Fibroblast of pulmonary artery (primary cell): Measurements from ENCODE around the gene PAX7.

ENCODE experiments used
- DNase-seq: peaks from one replicate; pipeline ENCODE4 v3.0.0-alpha.2; 2010; ENCODE audit warnings: low read depth
- H3K4me3 ChIP-seq: replicated peaks from 2 replicates; pipeline ENCODE4 v1.5.1; 2011; ENCODE audit warnings: low read depth, mild to moderate bottlenecking, control low read depth, low read length, moderate library complexity
- CTCF ChIP-seq: IDR thresholded peaks from 2 replicates; pipeline ENCODE4 v1.5.1; 2011; ENCODE audit warnings: mild to moderate bottlenecking, control low read depth, low read length, inconsistent platforms; ENCODE audit errors: missing control alignments

Gene PAX7

DNA sequence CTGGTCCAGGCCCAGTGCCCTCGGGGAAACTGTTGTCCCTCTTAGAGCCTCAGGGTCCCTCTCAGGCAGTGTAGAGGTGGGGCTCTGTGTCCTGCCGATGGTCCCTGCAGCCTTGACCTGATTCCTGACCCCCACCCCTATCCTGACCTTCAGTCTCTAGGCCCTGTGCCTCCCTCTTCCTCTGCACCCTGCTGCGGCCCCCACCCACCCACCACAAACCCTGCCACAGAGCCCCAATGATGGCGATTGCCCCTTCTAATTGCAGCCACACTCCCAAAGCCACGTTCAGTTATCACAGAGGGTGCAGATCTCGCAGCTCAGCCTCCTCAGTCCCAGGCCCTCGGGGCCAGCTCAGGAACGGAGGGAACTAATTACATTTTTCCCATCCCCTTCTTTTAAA, 99.7 kb downstream of the PAX7 start:
- no peak for DNase-seq
- no peak for TF ChIP-seq CTCF
- no peak overlapping the region for H3K4me3 ChIP-seq

DNA sequence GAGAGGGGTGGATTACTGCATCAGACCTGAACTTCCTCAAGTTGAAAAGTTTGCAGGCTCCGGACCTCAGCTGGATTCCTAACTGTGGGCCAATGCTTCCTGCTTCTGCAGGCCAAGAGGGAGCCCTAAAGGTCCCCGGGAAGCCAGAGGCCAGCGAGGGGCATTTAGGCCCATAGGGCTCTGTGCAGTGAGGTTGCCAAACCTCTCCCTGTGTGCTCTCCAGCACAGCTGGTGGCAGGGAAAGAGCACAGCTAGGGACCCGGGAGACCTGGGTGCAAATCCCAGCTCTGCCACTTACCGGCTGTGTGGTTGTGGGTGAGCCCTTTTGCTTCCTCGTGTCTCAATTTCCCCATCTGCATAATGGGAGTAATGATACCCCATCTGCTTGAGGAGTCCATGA, 100.5 kb downstream of the PAX7 start:
- no peak for TF ChIP-seq CTCF
- H3K4me3 ChIP-seq = no peak overlapping the region
- DNase-seq = no peak

- H3K4me3 ChIP-seq = no peak overlapping the region
- no peak for DNase-seq
- no peak for TF ChIP-seq CTCF
Observed at GRCh38 chr1:18731591-18732235, 101.1 kb downstream of the PAX7 start.

DNA sequence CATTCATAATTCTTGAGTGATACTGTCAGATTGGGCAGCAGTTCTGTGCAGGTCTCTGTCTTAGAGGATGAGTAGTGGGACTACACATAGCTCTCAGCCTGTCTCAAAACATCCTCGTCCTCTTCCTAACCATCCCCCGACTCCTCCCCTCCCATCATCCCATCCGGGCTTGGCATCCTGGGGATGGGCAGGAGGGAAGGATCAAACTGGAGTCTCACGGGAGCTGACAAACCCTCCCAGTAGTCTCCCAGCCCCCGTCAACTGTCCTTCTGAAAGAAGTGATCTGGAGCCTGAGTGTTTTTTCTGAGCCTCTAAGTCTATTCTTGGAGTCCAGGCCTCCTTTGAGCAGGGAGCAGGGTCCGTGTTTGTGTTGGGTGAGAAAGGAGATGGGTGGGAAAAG, 102.0 kb downstream of the PAX7 start:
- DNase-seq = no peak
- TF ChIP-seq CTCF = no peak
- H3K4me3 ChIP-seq = no peak overlapping the region

- no peak overlapping the region for H3K4me3 ChIP-seq
- no peak for TF ChIP-seq CTCF
- DNase-seq = no peak
Observed at GRCh38 chr1:18734001-18734400, 103.4 kb downstream of the PAX7 start.

- no peak for DNase-seq
- no peak overlapping the region for H3K4me3 ChIP-seq
- no peak for TF ChIP-seq CTCF
Observed at GRCh38 chr1:18734461-18735223, 104.0 kb downstream of the PAX7 start.
